GM23248 (cell line): ENCODE data around the gene SPATA31E1. TPM values are rescaled to one million over a fixed set of nuclear protein-coding genes. Genes with fewer than 3 reads are reported as not detected.
A peak's percentile ranks its signal among the peaks of the same experiment; 100 is the strongest.

Source experiments
- DNase-seq: peaks from one replicate; pipeline ENCODE4 v3.0.0-alpha.2; 2015
- H2AFZ ChIP-seq: fragments of 200-600 bp; sonication (generic); 2 replicates; pipeline ENCODE4 v1.6.1; 2016; ENCODE audit warnings: antibody characterized with exemption
- H3F3A ChIP-seq: fragments of 200-600 bp; sonication (generic); 2 replicates; pipeline ENCODE4 v1.6.1; 2016; ENCODE audit warnings: mild to moderate bottlenecking, antibody characterized with exemption, mixed run types; ENCODE audit not compliant: insufficient read depth
- H3K27ac ChIP-seq: fragments of 200-600 bp; sonication (generic); 2 replicates; pipeline ENCODE4 v1.5.1; 2016; ENCODE audit warnings: mild to moderate bottlenecking
- H3K27me3 ChIP-seq: fragments of 200-600 bp; sonication (generic); replicated peaks from 2 replicates; pipeline ENCODE4 v1.6.1; 2016; ENCODE audit warnings: mild to moderate bottlenecking; ENCODE audit not compliant: insufficient read depth
- H3K36me3 ChIP-seq: fragments of 200-600 bp; sonication (generic); 2 replicates; pipeline ENCODE4 v1.6.1; 2016; ENCODE audit warnings: low read depth, mild to moderate bottlenecking
- H3K4me1 ChIP-seq: fragments of 200-600 bp; sonication (generic); 2 replicates; pipeline ENCODE4 v1.6.1; 2016; ENCODE audit warnings: mild to moderate bottlenecking; ENCODE audit not compliant: insufficient read depth
- H3K4me2 ChIP-seq: fragments of 200-600 bp; sonication (generic); one replicate; pipeline ENCODE4 v1.6.1; 2016; ENCODE audit warnings: mild to moderate bottlenecking; ENCODE audit not compliant: unreplicated experiment
- H3K4me3 ChIP-seq: fragments of 200-600 bp; sonication (generic); 2 replicates; pipeline ENCODE4 v1.5.1; 2016; ENCODE audit warnings: mild to moderate bottlenecking
- H3K79me2 ChIP-seq: fragments of 200-600 bp; sonication (generic); 2 replicates; pipeline ENCODE4 v1.6.1; 2016; ENCODE audit warnings: mild to moderate bottlenecking; ENCODE audit not compliant: insufficient read depth
- H3K9ac ChIP-seq: fragments of 200-600 bp; sonication (generic); 2 replicates; pipeline ENCODE4 v1.6.1; 2016; ENCODE audit warnings: mild to moderate bottlenecking
- H3K9me2 ChIP-seq: fragments of 200-600 bp; sonication (generic); 2 replicates; pipeline ENCODE4 v1.6.1; 2016; ENCODE audit warnings: mixed run types, mild to moderate bottlenecking, moderate library complexity; ENCODE audit not compliant: insufficient read depth
- H3K9me3 ChIP-seq: fragments of 200-600 bp; sonication (generic); one replicate; pipeline ENCODE4 v1.6.1; 2017; ENCODE audit warnings: low read depth
- H4K20me1 ChIP-seq: fragments of 200-600 bp; sonication (generic); 2 replicates; pipeline ENCODE4 v1.6.0; 2016; ENCODE audit not compliant: insufficient read depth
- EZH2 ChIP-seq: fragments of 200-600 bp; sonication (generic); IDR thresholded peaks from 2 replicates; pipeline ENCODE4 v1.6.1; 2018; ENCODE audit warnings: antibody characterized with exemption, mild to moderate bottlenecking; ENCODE audit not compliant: insufficient read depth, poor library complexity, severe bottlenecking
- EZH2phosphoT487 ChIP-seq: fragments of 200-600 bp; sonication (generic); IDR thresholded peaks from 2 replicates; pipeline ENCODE4 v1.6.1; 2018; ENCODE audit warnings: antibody characterized with exemption, moderate library complexity, mild to moderate bottlenecking, low read depth; ENCODE audit not compliant: insufficient read depth
- WGBS, 2 experiments: methylation state at CpG; one replicate each; pipeline ENCODE4 v1.1.6; 2015 to 2017; ENCODE audit warnings: low lambda C conversion rate in 2 of 2, low coverage in 1 of 2; ENCODE audit errors: missing lambda C conversion rate in 2 of 2; 5-methylcytosine and 5-hydroxymethylcytosine counted together
- in situ Hi-C: fragments of 300-500 bp; cut with MboI; formaldehyde crosslinking; loops from 2 replicates; pipeline ENCODE4 v1.15.0; 2020
- polyA plus RNA-seq: library from polyadenylated mRNA; unstranded; fragments of >200 nt; fragmentation: Nextera tagmentation; extraction: Ambion mirVana; gene quantifications from 2 replicates; pipeline ENCODE4 v1.2.1, GENCODE V29; 2016
- total RNA-seq: library from RNA; depleted of rRNA; stranded (reverse); fragments of >200 nt; shearing (Covaris generic); gene quantifications from 2 replicates; pipeline ENCODE4 v1.2.3, GENCODE V29; 2014; rRNA removed

The SPATA31E1 gene
- total RNA-seq (not detected in 2 replicates), polyA plus RNA-seq (not detected in 2 replicates)

- Histone ChIP-seq H3K4me1 (peaks cover 13% of the 10 kb centered on the region), H3F3A (peaks cover 21% of the 10 kb centered on the region), H3K27ac (no peak within 1 kb of the TSS), H3K36me3 (no peaks in the 10 kb centered on the region), H3K4me3 (no peak within 1 kb of the TSS), H3K9me2 (no peaks in the 10 kb centered on the region), H3K9ac (no peak within 1 kb of the TSS), H3K4me2 (no peak within 1 kb of the TSS), H3K79me2 (no peaks in the 10 kb centered on the region), H3K9me3 (no peaks in the 10 kb centered on the region), H3K27me3 (no peaks in the 10 kb centered on the region), H2AFZ (no peak within 1 kb of the TSS), H4K20me1 (no peaks in the 10 kb centered on the region)
- in situ Hi-C loops = no loop called here
- no peak for TF ChIP-seq EZH2phosphoT487
- TF ChIP-seq EZH2 = no peak
- 88 to 94% methylated on average over 4 to 5 of the region's 5 CpGs for WGBS, 2 experiments
- DNase-seq = no peak
Observed at GRCh38 chr9:87882627-87883026, at the start of gene SPATA31E1. SPATA31E1 (plus strand) TSS chr9:87882877; CDS start chr9:87882892, 15 bp downstream.

GRCh38 chr9:87834357-87834756 is 48.3 kb upstream of the SPATA31E1 start:
- WGBS, 2 experiments = 75 to 83% methylated on average over 12 to 14 of the region's 14 CpGs
- H3K9ac ChIP-seq = no peak overlapping the region
- no peaks in the 10 kb centered on the region for H3K27me3 ChIP-seq
- DNase-seq = no peak
- no peaks in the 10 kb centered on the region for H3K36me3 ChIP-seq
- H3K4me3 ChIP-seq = no peak overlapping the region
- no peak overlapping the region for H2AFZ ChIP-seq
- no peaks in the 10 kb centered on the region for H4K20me1 ChIP-seq
- in situ Hi-C loops = no loop called here
- H3F3A ChIP-seq = peaks cover 4% of the 10 kb centered on the region; the same call in 1 of the 2 replicates
- no peaks in the 10 kb centered on the region for H3K4me1 ChIP-seq
- H3K4me2 ChIP-seq = no peak overlapping the region
- no peaks in the 10 kb centered on the region for H3K9me2 ChIP-seq
- H3K79me2 ChIP-seq = no peaks in the 10 kb centered on the region
- no peak overlapping the region for H3K27ac ChIP-seq
- TF ChIP-seq EZH2phosphoT487 = no peak
- TF ChIP-seq EZH2 = no peak
- H3K9me3 ChIP-seq = no peaks in the 10 kb centered on the region

GRCh38 chr9:87836536-87836935 is 46.1 kb upstream of the SPATA31E1 start:
- no peaks in the 10 kb centered on the region for H3K9me2 ChIP-seq
- no peak overlapping the region for H3K9ac ChIP-seq
- no peak overlapping the region for H3K4me2 ChIP-seq
- no peaks in the 10 kb centered on the region for H3K36me3 ChIP-seq
- H3K27me3 ChIP-seq = no peaks in the 10 kb centered on the region
- H3K27ac ChIP-seq = no peak overlapping the region
- DNase-seq = no peak
- TF ChIP-seq EZH2 (no peak), EZH2phosphoT487 (no peak)
- H2AFZ ChIP-seq = no peak overlapping the region
- 81 to 89% methylated on average over 5 of the region's 5 CpGs for WGBS, 2 experiments
- no peaks in the 10 kb centered on the region for H3F3A ChIP-seq
- H3K4me1 ChIP-seq = no peaks in the 10 kb centered on the region
- H3K4me3 ChIP-seq = no peak overlapping the region
- no peaks in the 10 kb centered on the region for H3K79me2 ChIP-seq
- H4K20me1 ChIP-seq = no peaks in the 10 kb centered on the region
- H3K9me3 ChIP-seq = no peaks in the 10 kb centered on the region
- in situ Hi-C loops = no loop called here

GRCh38 chr9:87836951-87837705 is 45.5 kb upstream of the SPATA31E1 start:
- Histone ChIP-seq H3K36me3 (no peaks in the 10 kb centered on the region), H4K20me1 (no peaks in the 10 kb centered on the region), H3K9me2 (no peaks in the 10 kb centered on the region), H3K9ac (no peak overlapping the region), H3K4me3 (no peak overlapping the region), H3K4me1 (no peaks in the 10 kb centered on the region), H3K79me2 (no peaks in the 10 kb centered on the region), H3K27me3 (no peaks in the 10 kb centered on the region), H3K4me2 (no peak overlapping the region), H2AFZ (peak overlapping the region; percentile 24), H3K9me3 (no peaks in the 10 kb centered on the region), H3K27ac (no peak overlapping the region), H3F3A (no peaks in the 10 kb centered on the region)
- peak; percentile 53 for DNase-seq
- in situ Hi-C loops = no loop called here
- no peak for TF ChIP-seq EZH2
- no peak for TF ChIP-seq EZH2phosphoT487
- 24 to 34% methylated on average over 7 of the region's 7 CpGs for WGBS, 2 experiments
